Measurements from ENCODE around the gene NRN1. TPM values are rescaled to one million over a fixed set of nuclear protein-coding genes. Genes with fewer than 3 reads are reported as not detected.

Gene NRN1
- total RNA-seq, 1 donor, result not detected

GRCh38 chr6:6002005-6002847, 4.5 kb downstream of the NRN1 start:
- no peak for TF ChIP-seq CTCF (IDR thresholded peaks at IDR 0.05; ENCODE audit: insufficient read depth, low read depth, low read length)
- H3K4me3 ChIP-seq (ENCODE audit: low read depth, low read length), result no peak overlapping the region
- DNase-seq (ENCODE audit: low read depth), result no peak

DNA sequence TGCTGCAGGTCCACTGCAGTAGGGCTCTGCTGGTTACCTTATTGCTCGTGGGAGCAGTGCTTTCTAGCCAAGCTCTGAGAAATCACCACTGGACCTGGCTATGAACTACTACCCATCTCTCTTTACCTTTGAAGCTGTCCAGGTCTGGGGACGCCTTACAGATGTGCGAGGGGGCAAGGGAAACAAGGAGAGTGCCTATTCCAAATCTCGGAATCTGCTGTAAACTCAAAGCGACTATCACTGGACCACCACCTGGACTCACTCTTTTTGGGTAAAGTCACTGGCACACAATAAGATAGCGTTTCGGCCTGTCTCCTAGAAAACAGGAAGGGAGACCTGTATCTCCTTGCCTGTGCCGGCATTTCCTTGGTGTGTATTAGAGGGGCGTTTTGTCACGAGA, 5.3 kb downstream of the NRN1 start:
- DNase-seq (ENCODE audit: low read depth), result no peak
- no peak overlapping the region for H3K4me3 ChIP-seq (ENCODE audit: low read depth, low read length)
- no peak for TF ChIP-seq CTCF (IDR thresholded peaks at IDR 0.05; ENCODE audit: insufficient read depth, low read depth, low read length)

- no peak for TF ChIP-seq CTCF (IDR thresholded peaks at IDR 0.05; ENCODE audit: insufficient read depth, low read depth, low read length)
- no peak for DNase-seq (ENCODE audit: low read depth)
- H3K4me3 ChIP-seq (ENCODE audit: low read depth, low read length), result no peak overlapping the region
Observed at GRCh38 chr6:5999688-6000608, 6.8 kb downstream of the NRN1 start.

DNA sequence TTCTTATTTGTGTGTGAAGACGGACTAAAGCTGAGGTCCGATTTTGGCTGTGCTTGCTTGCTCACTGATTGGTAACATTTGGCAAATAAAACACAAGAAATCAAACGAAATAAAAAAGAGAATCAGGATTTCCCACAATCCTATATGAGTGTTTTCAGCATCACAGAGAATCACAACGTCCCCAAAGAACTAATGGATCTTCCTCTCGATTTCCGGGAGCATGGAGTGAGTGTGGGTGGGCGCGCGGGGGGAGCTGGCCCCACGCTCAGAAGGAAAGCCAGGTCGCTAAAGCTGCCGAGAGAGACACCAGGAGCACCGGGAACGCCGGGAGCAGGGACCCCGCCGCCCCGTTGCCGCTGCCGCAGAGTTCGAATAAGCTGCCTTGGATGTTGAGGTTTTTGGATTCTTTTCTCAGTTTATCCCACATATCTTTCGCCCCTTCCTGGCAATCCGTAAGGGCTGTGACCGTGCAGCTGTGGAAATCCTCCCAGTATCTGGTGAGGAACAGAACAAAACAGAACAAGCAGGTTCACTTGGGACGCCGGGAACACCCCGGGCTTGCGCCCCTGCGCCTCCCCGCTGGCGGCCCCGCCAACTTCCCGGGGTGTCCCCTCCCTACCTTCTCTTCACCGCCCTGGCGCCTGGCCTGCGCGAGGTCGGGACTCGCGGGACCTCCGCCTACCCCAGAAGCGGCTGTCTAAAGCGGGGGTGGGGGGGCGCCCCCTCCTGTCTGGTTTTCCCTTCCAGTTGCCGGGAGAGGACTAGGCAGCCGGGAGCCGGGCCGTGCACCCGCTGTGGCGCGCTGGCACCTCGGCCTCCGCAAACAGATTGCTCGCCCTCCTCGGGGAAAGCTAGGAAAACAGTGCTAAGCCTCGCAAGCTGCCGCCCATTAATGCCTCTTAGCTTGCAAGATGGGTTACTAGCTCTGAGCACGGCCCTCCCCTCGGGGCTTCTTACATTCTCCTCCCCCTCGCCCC, 7.7 kb downstream of the NRN1 start:
- H3K4me3 ChIP-seq (ENCODE audit: low read depth, low read length), result no peak overlapping the region

GRCh38 chr6:5998236-5998635, 8.5 kb downstream of the NRN1 start:
- no peak for DNase-seq (ENCODE audit: low read depth)
- H3K4me3 ChIP-seq (ENCODE audit: low read depth, low read length), result no peak overlapping the region
- TF ChIP-seq CTCF (IDR thresholded peaks at IDR 0.05; ENCODE audit: insufficient read depth, low read depth, low read length), result no peak

More for the DNA sequence above, 7.7 kb downstream of the NRN1 start:
- no peak for TF ChIP-seq CTCF (IDR thresholded peaks at IDR 0.05; ENCODE audit: insufficient read depth, low read depth, low read length)
- no peak for DNase-seq (ENCODE audit: low read depth)

DNA sequence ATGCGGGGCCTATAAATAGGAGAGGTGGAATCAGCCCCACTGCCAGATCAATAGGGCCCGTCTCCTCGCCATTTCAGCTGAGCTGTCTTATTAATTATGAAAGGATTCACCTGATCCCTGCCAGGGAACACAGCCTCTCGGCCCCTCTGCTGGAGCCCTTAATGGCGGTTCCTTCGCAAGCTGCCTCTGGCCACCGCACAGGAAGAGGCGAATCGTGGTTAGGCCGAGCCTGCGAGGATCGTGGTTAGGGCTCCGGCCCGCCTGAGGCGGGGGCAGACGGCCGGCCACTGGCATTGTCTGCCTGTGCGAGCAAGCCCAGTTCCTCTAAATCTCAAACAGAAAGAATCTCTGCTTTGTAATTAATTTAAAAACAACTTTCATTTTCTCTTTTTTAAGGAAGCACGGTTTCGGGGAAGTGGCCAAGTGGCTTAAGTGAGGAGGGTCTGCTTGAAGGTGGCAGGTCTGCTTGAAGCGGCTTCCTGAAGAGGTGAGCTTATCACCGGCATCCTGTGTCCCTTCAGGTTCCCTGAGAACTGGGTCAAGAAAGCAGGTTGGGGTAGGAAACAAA, 9.2 kb downstream of the NRN1 start:
- no peak for TF ChIP-seq CTCF (IDR thresholded peaks at IDR 0.05; ENCODE audit: insufficient read depth, low read depth, low read length)
- H3K4me3 ChIP-seq (ENCODE audit: low read depth, low read length), result peak overlapping the region; percentile 67
- DNase-seq (ENCODE audit: low read depth), result no peak

All from fibroblast of villous mesenchyme (primary cell).